AG10803 (cell line): ENCODE data around the gene CALHM1.

ENCODE experiments used
- DNase-seq: peaks from one replicate; pipeline ENCODE4 v3.0.0; 2010; ENCODE audit warnings: low read depth
- H3K4me3 ChIP-seq: 2 replicates; pipeline ENCODE4 v1.5.1; 2011; ENCODE audit warnings: mild to moderate bottlenecking, low read length, control low read depth
- CTCF ChIP-seq: conservative IDR thresholded peaks from 2 replicates; pipeline ENCODE4 v1.5.1; 2011; ENCODE audit warnings: mild to moderate bottlenecking, low read length, control low read depth, inconsistent platforms

Gene CALHM1

GRCh38 chr10:103455235-103455634 lies 3.5 kb downstream of the CALHM1 start:
- TF ChIP-seq CTCF: no peak
- H3K4me3 ChIP-seq: no peak overlapping the region
- no peak for DNase-seq

- no peak for DNase-seq
- no peak overlapping the region for H3K4me3 ChIP-seq
- no peak for TF ChIP-seq CTCF
These were observed 4.7 kb downstream of the CALHM1 start for GRCh38 chr10:103454026-103454425.

- no peak for TF ChIP-seq CTCF
- peak; percentile 5 for DNase-seq
- H3K4me3 ChIP-seq: peak overlapping the region; percentile 87
These were observed 6.0 kb downstream of the CALHM1 start for GRCh38 chr10:103452506-103453230.

- TF ChIP-seq CTCF: no peak
- peak within 1 kb of the TSS; percentile 87 for H3K4me3 ChIP-seq
- DNase-seq: peak; percentile 46
These were observed 6.7 kb downstream of the CALHM1 start, which contains the start of gene CALHM2 for GRCh38 chr10:103451831-103452505. Gene CALHM2, minus strand, starts transcription at chr10:103452370. Its CDS starts 2,429 bp downstream, at chr10:103449941.

- peak overlapping the region; percentile 87 for H3K4me3 ChIP-seq
- DNase-seq: peak; percentile 65
- no peak for TF ChIP-seq CTCF
These were observed 7.4 kb downstream of the CALHM1 start for GRCh38 chr10:103451091-103451813.

- H3K4me3 ChIP-seq: peak overlapping the region; percentile 87
- TF ChIP-seq CTCF: no peak
- no peak for DNase-seq
These were observed 8.5 kb downstream of the CALHM1 start for GRCh38 chr10:103450201-103450695.
